ENCODE measurements around the gene SFMBT1.

GRCh38 chr3:53083521-53083920 is 37.6 kb upstream of the SFMBT1 start:
- TF ChIP-seq CTCF (conservative IDR thresholded peaks at IDR 0.05 in 1 of 2, IDR thresholded peaks at IDR 0.05 in 1 of 2; ENCODE audit: extremely low read depth in 1 of 2, insufficient read depth in 1 of 2, low read depth in 1 of 2, low read length in 2 of 2) (no peak), EZH2 (IDR thresholded peaks at IDR 0.05; ENCODE audit: borderline replicate concordance, low read length) (no peak)

Data from mammary epithelial cell (primary cell).